ENCODE results near the gene MMP20.

MMP20 gene

DNA sequence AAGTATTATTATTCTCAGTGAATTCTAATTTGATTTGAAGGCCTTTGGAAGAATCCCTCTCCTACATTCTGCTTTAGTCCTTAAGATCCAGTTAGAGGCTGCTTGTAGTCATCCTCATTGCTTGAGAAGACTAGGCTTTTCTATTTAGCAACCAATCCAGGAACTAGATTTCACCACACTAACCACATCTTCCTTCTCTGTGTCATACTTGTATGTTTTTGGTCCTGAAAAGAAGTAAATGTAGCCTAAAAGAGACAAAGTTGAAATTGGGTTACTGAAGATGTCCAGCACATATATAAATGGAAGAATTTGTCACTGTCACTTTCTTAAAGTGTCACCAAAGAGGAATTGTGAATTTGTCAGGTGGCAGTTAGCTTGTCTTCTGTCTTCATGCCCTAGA lies 48.0 kb downstream of the MMP20 start:
- peak; percentile 33 for DNase-seq (ENCODE audit: low read depth)
- TF ChIP-seq, protein P1, sequence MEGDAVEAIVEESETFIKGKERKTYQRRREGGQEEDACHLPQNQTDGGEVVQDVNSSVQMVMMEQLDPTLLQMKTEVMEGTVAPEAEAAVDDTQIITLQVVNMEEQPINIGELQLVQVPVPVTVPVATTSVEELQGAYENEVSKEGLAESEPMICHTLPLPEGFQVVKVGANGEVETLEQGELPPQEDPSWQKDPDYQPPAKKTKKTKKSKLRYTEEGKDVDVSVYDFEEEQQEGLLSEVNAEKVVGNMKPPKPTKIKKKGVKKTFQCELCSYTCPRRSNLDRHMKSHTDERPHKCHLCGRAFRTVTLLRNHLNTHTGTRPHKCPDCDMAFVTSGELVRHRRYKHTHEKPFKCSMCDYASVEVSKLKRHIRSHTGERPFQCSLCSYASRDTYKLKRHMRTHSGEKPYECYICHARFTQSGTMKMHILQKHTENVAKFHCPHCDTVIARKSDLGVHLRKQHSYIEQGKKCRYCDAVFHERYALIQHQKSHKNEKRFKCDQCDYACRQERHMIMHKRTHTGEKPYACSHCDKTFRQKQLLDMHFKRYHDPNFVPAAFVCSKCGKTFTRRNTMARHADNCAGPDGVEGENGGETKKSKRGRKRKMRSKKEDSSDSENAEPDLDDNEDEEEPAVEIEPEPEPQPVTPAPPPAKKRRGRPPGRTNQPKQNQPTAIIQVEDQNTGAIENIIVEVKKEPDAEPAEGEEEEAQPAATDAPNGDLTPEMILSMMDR (conservative IDR thresholded peaks at IDR 0.05; ENCODE audit: low read depth, low read length), result no peak
- H3K4me3 ChIP-seq (ENCODE audit: low read depth, low read length), result no peak overlapping the region

DNA sequence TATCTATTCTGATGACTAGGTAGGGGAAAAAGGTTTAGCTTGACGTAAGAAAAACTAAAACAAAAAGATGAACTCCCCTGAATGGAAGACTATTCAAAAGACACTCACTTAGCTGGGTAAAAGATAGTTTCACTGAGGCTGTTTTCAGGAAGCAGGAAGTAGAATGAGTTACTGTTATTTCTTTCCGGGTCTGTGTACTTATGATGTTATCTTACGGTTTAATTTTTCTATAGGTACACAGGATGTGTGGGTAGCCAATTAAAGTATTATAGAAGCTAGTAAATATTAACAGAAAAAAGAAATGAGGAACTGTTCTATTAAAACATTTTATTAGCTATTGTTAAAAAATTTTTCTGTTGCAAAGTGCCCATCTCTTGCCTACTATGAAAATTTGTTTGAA lies 48.8 kb downstream of the MMP20 start:
- H3K4me3 ChIP-seq (ENCODE audit: low read depth, low read length), result no peak overlapping the region
- DNase-seq (ENCODE audit: low read depth), result no peak
- TF ChIP-seq, protein P1 (conservative IDR thresholded peaks at IDR 0.05; ENCODE audit: low read depth, low read length), result no peak

DNA sequence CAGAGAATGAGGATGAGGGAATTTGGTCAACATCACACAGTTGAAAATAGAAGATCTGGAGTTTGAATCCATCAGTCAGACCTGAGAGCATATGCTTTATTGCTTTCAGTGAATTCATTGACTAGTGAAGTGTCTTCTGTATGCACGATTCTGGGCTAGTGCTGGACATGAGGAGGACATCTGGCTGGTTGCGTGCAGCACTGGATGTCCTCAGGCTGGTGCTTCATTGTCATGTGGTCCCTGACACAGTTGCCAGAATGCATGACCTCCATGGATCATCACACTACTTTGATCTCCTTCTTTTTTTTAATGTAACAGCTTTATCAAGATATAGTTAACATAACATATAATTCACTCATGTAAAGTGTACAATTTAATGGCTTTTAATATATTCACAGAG lies 50.1 kb downstream of the MMP20 start:
- TF ChIP-seq, protein P1 (conservative IDR thresholded peaks at IDR 0.05; ENCODE audit: low read depth, low read length), result no peak
- no peak overlapping the region for H3K4me3 ChIP-seq (ENCODE audit: low read depth, low read length)
- DNase-seq (ENCODE audit: low read depth), result no peak

DNA sequence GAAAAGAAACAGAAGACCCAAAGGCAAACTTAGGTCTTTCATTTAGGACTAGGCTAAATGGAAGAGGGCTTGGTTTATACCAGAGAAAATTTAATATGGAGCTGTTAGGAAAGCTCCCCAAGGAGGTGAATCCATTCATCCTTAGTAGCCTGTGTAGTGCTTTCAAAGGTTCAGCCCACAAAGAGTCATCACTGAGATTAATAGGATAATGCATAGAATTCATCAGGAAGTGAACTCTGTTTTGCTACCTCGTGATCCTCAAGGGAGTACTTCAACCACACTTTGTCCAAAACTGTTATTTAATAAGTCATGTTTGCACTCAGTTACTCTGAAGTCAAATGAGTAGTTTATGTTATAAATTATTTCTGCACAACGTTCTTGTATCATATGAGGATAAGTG lies 51.3 kb downstream of the MMP20 start:
- TF ChIP-seq, protein P1 (conservative IDR thresholded peaks at IDR 0.05; ENCODE audit: low read depth, low read length), result no peak
- DNase-seq (ENCODE audit: low read depth), result no peak
- no peak overlapping the region for H3K4me3 ChIP-seq (ENCODE audit: low read depth, low read length)

DNA sequence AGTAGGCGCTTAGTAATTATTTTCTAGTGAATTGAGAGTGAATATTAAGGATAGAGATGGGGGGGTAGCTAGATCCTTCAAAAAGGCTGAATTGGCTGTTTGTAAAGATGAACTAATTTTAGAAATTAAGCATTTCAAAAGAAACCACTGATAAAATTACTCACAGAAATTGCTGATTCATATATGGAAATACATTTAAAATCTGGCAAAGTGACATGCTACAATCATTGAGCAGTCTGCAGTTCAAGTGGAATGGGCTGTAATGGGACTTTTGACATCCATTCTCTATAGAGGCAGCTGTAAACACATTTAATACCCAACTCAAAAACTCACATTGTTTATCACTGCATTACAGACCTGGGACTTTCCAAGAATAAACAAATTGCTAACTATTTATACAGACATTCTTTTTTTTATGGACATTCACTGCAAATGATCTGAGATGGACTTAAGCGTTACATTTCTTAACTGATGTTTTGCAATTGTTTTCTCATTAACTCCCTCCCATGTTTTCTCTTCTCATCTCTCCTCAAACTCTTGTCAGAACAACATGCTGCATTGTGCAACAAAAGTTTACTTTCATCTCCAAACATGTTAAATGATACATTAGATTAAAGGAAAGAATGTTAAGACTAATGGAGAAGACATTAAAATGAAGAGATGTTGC lies 52.4 kb downstream of the MMP20 start:
- TF ChIP-seq, protein P1 (conservative IDR thresholded peaks at IDR 0.05; ENCODE audit: low read depth, low read length), result no peak
- no peak overlapping the region for H3K4me3 ChIP-seq (ENCODE audit: low read depth, low read length)
- no peak for DNase-seq (ENCODE audit: low read depth)

DNA sequence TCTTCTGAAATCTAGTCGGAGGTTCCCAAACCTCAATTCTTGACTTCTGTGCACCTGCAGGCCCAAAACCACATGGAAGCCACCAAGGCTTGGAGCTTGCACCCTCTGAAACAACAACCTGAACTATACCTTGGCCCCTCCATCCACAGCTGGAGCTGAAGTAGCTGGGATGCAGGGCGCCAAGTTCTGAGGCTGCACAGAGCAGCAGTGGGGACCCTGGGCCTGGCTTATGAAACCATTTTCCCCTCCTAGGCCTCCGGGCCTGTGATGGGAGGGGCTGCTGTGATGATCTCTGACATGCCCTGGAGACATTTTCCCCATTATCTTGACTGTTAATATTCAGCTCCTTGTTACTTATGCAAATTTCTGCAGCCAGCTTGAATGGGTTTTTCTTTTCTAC lies 56.3 kb downstream of the MMP20 start:
- no peak overlapping the region for H3K4me3 ChIP-seq (ENCODE audit: low read depth, low read length)
- DNase-seq (ENCODE audit: low read depth), result no peak
- TF ChIP-seq, protein P1 (conservative IDR thresholded peaks at IDR 0.05; ENCODE audit: low read depth, low read length), result no peak

DNA sequence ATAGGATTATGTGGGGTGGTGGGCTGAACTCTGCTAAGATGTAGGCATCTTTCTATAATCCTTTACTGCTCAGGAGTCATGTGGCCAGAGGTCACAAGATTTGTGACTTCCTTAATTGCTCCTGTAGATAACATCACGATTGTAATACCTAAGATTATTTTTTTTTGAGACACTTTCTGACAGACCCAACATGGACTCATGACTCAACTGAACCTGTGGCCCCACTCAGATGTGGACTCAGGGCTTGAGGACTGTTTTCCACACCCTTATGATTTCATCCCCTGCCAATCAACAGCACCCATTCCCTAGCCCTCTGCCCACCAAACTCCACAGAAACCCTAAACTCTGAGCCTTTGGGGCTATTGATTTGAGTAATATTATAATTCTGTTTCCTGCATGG lies 59.0 kb downstream of the MMP20 start:
- TF ChIP-seq, protein P1 (conservative IDR thresholded peaks at IDR 0.05; ENCODE audit: low read depth, low read length), result no peak
- no peak for DNase-seq (ENCODE audit: low read depth)

More for the DNA sequence above, 59.0 kb downstream of the MMP20 start:
- no peak overlapping the region for H3K4me3 ChIP-seq (ENCODE audit: low read depth, low read length)

All from choroid plexus epithelial cell (primary cell).